HepG2 (cell line): Measurements from ENCODE around the gene PRXL2A. TPM values are rescaled to one million over a fixed set of nuclear protein-coding genes. Genes with fewer than 3 reads are reported as not detected.

Source experiments
- GATAD1 ChIP-seq: IDR thresholded peaks from 2 replicates; pipeline ENCODE4 v1.6.1; 2016; ENCODE audit warnings: missing genetic modification reagents, missing compliant biosample characterization
- HMGXB3 ChIP-seq: sonication (generic); formaldehyde crosslinking; IDR thresholded peaks from 2 replicates; pipeline ENCODE4 v1.4.0; 2020; ENCODE audit warnings: missing genetic modification reagents, borderline replicate concordance
- PRDM4 ChIP-seq: sonication (generic); formaldehyde crosslinking; IDR thresholded peaks from 2 replicates; pipeline ENCODE4 v1.9.0; 2021; ENCODE audit warnings: missing genetic modification reagents, borderline replicate concordance
- RFX3 ChIP-seq: IDR thresholded peaks from 2 replicates; pipeline ENCODE4 v1.6.1; 2016; ENCODE audit warnings: missing biosample characterization, missing genetic modification reagents
- U2AF2 ChIP-seq: fragments of 200-400 bp; formaldehyde crosslinking; IDR thresholded peaks from 2 replicates; pipeline ENCODE4 v1.6.1; 2017; ENCODE audit warnings: low read depth, mild to moderate bottlenecking, low read length
- ZBTB33 ChIP-seq: sonication (generic); formaldehyde crosslinking; IDR thresholded peaks from 2 replicates; pipeline ENCODE4 v1.4.0; 2020; ENCODE audit warnings: missing genetic modification reagents
- ZBTB39 ChIP-seq: sonication (generic); formaldehyde crosslinking; IDR thresholded peaks from 2 replicates; pipeline ENCODE4 v1.5.0; 2020; ENCODE audit warnings: missing genetic modification reagents
- ZNF124 ChIP-seq: sonication (generic); formaldehyde crosslinking; IDR thresholded peaks from 2 replicates; pipeline ENCODE4 v1.4.0; 2020; ENCODE audit warnings: missing genetic modification reagents
- ZNF256 ChIP-seq: sonication (generic); formaldehyde crosslinking; conservative IDR thresholded peaks from 2 replicates; pipeline ENCODE4 v1.4.0; 2020; ENCODE audit warnings: missing genetic modification reagents
- ZNF281 ChIP-seq: sonication (generic); formaldehyde crosslinking; IDR thresholded peaks from 2 replicates; pipeline ENCODE4 v1.4.0; 2020; ENCODE audit warnings: missing genetic modification reagents, borderline replicate concordance
- ZNF33A ChIP-seq: sonication (generic); formaldehyde crosslinking; IDR thresholded peaks from 2 replicates; pipeline ENCODE4 v1.5.1; 2020; ENCODE audit warnings: missing genetic modification reagents, mild to moderate bottlenecking, moderate library complexity, borderline replicate concordance
- ZNF572 ChIP-seq: sonication (generic); formaldehyde crosslinking; IDR thresholded peaks from 2 replicates; pipeline ENCODE4 v1.5.1; 2020; ENCODE audit warnings: mild to moderate bottlenecking, missing genetic modification reagents
- polyA plus RNA-seq, 8 experiments: library from polyadenylated mRNA; depleted of rRNA in 3 of 8; stranded (reverse) in 7 of 8; unstranded in 1 of 8; fragments of >200 nt; fragmentation: Illumina TruSeq in 4 of 8; extraction: Trizol in 4 of 8; gene quantifications; 2 replicates each; pipeline versions ENCODE4 v1.2.1 to v1.2.3, GENCODE V29; 2011 to 2016; ENCODE audit warnings: low read depth in 4 of 8, missing spikeins in 1 of 8, mixed read lengths in 1 of 8; ENCODE audit not compliant: insufficient read depth in 1 of 8
- total RNA-seq, 5 experiments: library from RNA; depleted of rRNA; stranded (reverse); fragments of >200 nt; fragmentation: Illumina TruSeq; extraction: Trizol; gene quantifications; 2 replicates each; pipeline ENCODE4 v1.2.3, GENCODE V29; 2016; ENCODE audit warnings: low read depth in 1 of 5

PRXL2A gene
- total and polyA plus RNA-seq, 2 of the 13 experiments (the other 11 are each of a cell fraction or from before 2014, with no cell fraction given) = 43.9 to 79.9 TPM

- peak; percentile 76; the same call in 1 of the 2 replicates for TF ChIP-seq ZBTB39 (CRISPR knock-in tag)
- peak; percentile 36; the same call in 1 of the 2 replicates for TF ChIP-seq HMGXB3
- TF ChIP-seq ZBTB33 (CRISPR knock-in tag) = no peak
- TF ChIP-seq ZNF281 = peak; percentile 61; the same call in 1 of the 2 replicates
- peak; percentile 28; the same call in 1 of the 2 replicates for TF ChIP-seq GATAD1 (CRISPR knock-in tag)
- TF ChIP-seq ZNF33A (CRISPR knock-in tag) = no peak
- no peak for TF ChIP-seq ZNF572
- no peak for TF ChIP-seq U2AF2
- peak; percentile 21; the same call in 1 of the 2 replicates for TF ChIP-seq ZNF256 (CRISPR knock-in tag)
- no peak for TF ChIP-seq PRDM4 (CRISPR knock-in tag)
- no peak for TF ChIP-seq RFX3 (CRISPR knock-in tag)
- no peak for TF ChIP-seq ZNF124
These were observed at the start of gene PRXL2A (continued) for GRCh38 chr10:80408242-80409101.
